Activated CD8-positive, alpha-beta memory T cell treated with anti-CD3 and anti-CD28 coated beads, Interleukin-2, amount 10 ng/mL, durations not matched to agents 7 days and 5 days (primary cell): ENCODE data around the gene ARFIP2. TPM values are rescaled to one million over a fixed set of nuclear protein-coding genes. Genes with fewer than 3 reads are reported as not detected.

Experiments used
- ATAC-seq: fragments of 150-1000 bp; cut with Tn5 transposase; one replicate; pipeline ENCODE4 v1.10.0; 2021; ENCODE audit warnings: moderate library complexity
- CTCF ChIA-PET: fragments of 350-600 bp; sonication (Branson Sonifier 250); formaldehyde crosslinking; loops from one replicate; lab custom pipeline; 2021; ENCODE audit warnings: antibody characterized with exemption; lab: Charles Lee
- DNase-seq: peaks from one replicate; pipeline ENCODE4 v3.0.0-alpha.2; 2020
- H3K27ac Mint-ChIP-seq: one replicate; pipeline ENCODE4 v1.8.0; 2021; ENCODE audit warnings: mild to moderate bottlenecking, mixed read lengths
- H3K27me3 Mint-ChIP-seq: one replicate; pipeline ENCODE4 v1.8.0; 2021; ENCODE audit warnings: mixed read lengths
- H3K36me3 Mint-ChIP-seq: one replicate; pipeline ENCODE4 v1.8.0; 2021; ENCODE audit warnings: mild to moderate bottlenecking, mixed read lengths
- H3K4me1 Mint-ChIP-seq: one replicate; pipeline ENCODE4 v1.8.0; 2021; ENCODE audit warnings: mixed read lengths
- H3K4me3 Mint-ChIP-seq: one replicate; pipeline ENCODE4 v1.8.0; 2021; ENCODE audit warnings: mild to moderate bottlenecking, moderate library complexity, mixed read lengths
- H3K9me3 Mint-ChIP-seq: one replicate; pipeline ENCODE4 v1.8.0; 2022; ENCODE audit warnings: low read depth, mixed read lengths
- total RNA-seq, 2 experiments: library from RNA; stranded (reverse); gene quantifications; one replicate each; pipeline ENCODE4 v1.2.3, GENCODE V29; 2021

ARFIP2 gene
- total RNA-seq, 2 experiments from 2014 or later = 33.5 to 39.3 TPM

GRCh38 chr11:6427516-6427915, 53.6 kb downstream of the ARFIP2 start:
- H3K9me3 Mint-ChIP-seq = no peaks in the 10 kb centered on the region
- H3K4me1 Mint-ChIP-seq = no peaks in the 10 kb centered on the region
- DNase-seq (no peak), ATAC-seq (no peak)
- H3K36me3 Mint-ChIP-seq = no peaks in the 10 kb centered on the region
- peaks cover 26% of the 10 kb centered on the region for H3K27me3 Mint-ChIP-seq
- H3K4me3 Mint-ChIP-seq = no peak overlapping the region
- no peak overlapping the region for H3K27ac Mint-ChIP-seq
- CTCF ChIA-PET = interaction anchor here (0.7 to 9.6 kb wide), 5 partner anchors 8 to 1976 kb away, joined by 3 to 71 read pairs (median 4); partner anchors contain the start of genes APBB1 and HPX

Other genes with a start within 250 kb of the ARFIP2 start
- 10 to 100 TPM; 17.3 to 19.9 TPM for gene FHIP1B, start 246.7 kb downstream of the ARFIP2 start, total RNA-seq
- under 1 TPM in 1 of 2 experiments, not detected in 1; 0.26 TPM for gene CNGA4, start 242.2 kb downstream of the ARFIP2 start, total RNA-seq
- gene CCKBR, start 221.5 kb downstream of the ARFIP2 start, total RNA-seq = not detected
- gene CAVIN3, start 160.8 kb downstream of the ARFIP2 start, total RNA-seq = 10 to 100 TPM in 1 of 2 experiments, 1 to 10 TPM in 1; 4.9 to 18.7 TPM
- 10 to 100 TPM; 38.9 to 41.9 TPM for gene SMPD1, start 90.9 kb downstream of the ARFIP2 start, total RNA-seq
- 10 to 100 TPM; 38.7 to 43.4 TPM for gene APBB1, start 62.2 kb downstream of the ARFIP2 start, total RNA-seq
- gene HPX, start 40.3 kb downstream of the ARFIP2 start, total RNA-seq = under 1 TPM in 1 of 2 experiments, not detected in 1; 0.76 TPM
- 1 to 10 TPM; 4.8 to 5.1 TPM for gene TRIM3, start 7.4 kb downstream of the ARFIP2 start, total RNA-seq
- gene TIMM10B, start 170 bp upstream of the ARFIP2 start, total RNA-seq = 10 to 100 TPM; 29.2 to 47.0 TPM
- 10 to 100 TPM; 17.4 to 25.3 TPM for gene DNHD1, start 15.9 kb upstream of the ARFIP2 start, total RNA-seq
- gene RRP8, start 122.3 kb upstream of the ARFIP2 start, total RNA-seq = 10 to 100 TPM; 25.6 to 33.1 TPM
- 100 to 1,000 TPM; 151 to 161 TPM for gene ILK, start 122.4 kb upstream of the ARFIP2 start, total RNA-seq
- 100 to 1,000 TPM; 134 to 144 TPM for gene TAF10, start 130.9 kb upstream of the ARFIP2 start, total RNA-seq
- 10 to 100 TPM; 76.8 to 79.3 TPM for gene TPP1, start 138.1 kb upstream of the ARFIP2 start, total RNA-seq
- under 1 TPM; 0.14 to 0.32 TPM for gene DCHS1, start 174.5 kb upstream of the ARFIP2 start, total RNA-seq
- gene MRPL17, start 202.0 kb upstream of the ARFIP2 start, total RNA-seq = 10 to 100 TPM; 69.4 to 81.0 TPM